ENCODE data around the gene CRTC3.
"Not testable (repeated sequence)": the region's sequence is repeated elsewhere in the genome, so short reads cannot be mapped to it uniquely, and the experiment has no call there.

CRTC3 gene

DNA sequence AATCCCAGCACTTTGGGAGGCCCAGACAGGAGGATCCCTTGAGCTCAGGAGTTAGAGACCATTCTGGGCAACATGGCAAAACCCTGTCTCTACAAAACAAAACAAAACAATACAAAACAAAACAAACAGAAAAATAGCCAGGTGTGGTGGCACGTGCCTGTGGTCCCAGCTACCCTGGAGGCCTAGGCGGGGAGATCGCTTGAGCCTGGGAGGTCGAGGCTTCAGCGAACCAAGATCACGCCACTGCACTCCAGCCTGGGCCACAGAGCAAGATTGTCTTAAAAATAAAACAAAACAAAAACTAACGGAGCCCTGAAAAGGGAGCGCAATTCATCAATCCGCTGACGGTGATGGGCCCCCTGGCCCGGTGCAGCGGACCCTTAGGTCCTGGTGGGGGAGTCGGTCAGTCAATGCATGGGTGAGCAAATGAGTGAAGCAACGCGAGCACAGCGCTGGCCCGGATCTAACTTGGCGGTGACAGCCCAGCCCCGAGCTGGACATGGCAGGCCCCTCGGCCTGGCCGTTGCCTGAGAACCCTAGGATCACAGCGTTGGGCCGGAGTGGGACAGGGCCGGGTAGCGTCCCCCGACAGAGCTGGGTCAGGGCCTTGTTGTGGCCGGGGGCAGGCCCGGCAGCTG, 135.0 kb downstream of the CRTC3 start:
- peak; percentile 76 for DNase-seq (ENCODE audit: low read depth)
- peak overlapping the region; percentile 75 for H3K4me3 ChIP-seq (ENCODE audit: low read depth, low read length)
- TF ChIP-seq, protein P1, sequence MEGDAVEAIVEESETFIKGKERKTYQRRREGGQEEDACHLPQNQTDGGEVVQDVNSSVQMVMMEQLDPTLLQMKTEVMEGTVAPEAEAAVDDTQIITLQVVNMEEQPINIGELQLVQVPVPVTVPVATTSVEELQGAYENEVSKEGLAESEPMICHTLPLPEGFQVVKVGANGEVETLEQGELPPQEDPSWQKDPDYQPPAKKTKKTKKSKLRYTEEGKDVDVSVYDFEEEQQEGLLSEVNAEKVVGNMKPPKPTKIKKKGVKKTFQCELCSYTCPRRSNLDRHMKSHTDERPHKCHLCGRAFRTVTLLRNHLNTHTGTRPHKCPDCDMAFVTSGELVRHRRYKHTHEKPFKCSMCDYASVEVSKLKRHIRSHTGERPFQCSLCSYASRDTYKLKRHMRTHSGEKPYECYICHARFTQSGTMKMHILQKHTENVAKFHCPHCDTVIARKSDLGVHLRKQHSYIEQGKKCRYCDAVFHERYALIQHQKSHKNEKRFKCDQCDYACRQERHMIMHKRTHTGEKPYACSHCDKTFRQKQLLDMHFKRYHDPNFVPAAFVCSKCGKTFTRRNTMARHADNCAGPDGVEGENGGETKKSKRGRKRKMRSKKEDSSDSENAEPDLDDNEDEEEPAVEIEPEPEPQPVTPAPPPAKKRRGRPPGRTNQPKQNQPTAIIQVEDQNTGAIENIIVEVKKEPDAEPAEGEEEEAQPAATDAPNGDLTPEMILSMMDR (IDR thresholded peaks at IDR 0.05; ENCODE audit: insufficient read depth, low read depth, low read length, missing control alignments), result no peak

DNA sequence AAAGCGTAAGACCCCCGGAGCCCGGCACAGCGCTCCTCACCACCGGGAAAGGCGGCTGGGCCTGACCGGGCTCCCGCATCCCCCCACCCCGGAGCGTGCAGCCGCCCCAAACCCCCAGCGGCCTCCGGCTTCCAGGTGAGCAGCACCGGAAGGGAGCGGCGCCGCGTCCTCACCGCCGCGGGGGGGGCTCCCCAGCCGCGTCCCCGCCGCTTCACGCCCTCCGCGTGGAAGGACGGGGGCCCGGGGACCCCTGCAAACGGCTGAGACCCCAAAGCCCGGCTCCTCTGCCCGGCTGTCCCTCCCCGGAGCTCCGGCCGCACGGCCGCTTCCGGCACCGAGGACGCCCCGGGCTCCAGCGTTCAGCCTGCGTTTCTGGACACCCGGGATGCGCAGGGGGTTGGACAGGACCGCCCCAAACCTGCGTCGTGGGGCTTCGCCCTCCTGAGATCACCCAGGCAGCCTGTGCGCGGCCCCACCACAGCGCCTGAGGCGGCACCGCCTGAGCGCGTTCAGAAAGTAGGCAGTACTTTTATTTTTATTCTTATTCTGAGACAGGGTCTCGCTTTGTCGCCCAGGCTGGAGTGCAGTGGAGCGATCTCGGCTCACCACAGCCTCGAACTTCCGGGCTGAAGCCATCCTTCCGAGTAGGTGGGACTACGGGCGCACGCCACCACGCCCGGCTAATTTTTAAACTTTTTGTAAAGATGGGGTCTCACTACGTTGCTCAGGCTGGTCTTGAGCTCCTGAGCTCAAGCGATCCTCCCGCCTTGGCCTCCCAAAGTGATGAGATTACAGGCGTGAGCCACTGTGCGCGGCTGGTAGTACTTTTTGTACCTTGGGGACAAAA, 135.8 kb downstream of the CRTC3 start:
- H3K4me3 ChIP-seq (ENCODE audit: low read depth, low read length), result peak overlapping the region; percentile 75
- TF ChIP-seq, protein P1 (IDR thresholded peaks at IDR 0.05; ENCODE audit: insufficient read depth, low read depth, low read length, missing control alignments), result no peak
- peak; percentile 96 for DNase-seq (ENCODE audit: low read depth)

DNA sequence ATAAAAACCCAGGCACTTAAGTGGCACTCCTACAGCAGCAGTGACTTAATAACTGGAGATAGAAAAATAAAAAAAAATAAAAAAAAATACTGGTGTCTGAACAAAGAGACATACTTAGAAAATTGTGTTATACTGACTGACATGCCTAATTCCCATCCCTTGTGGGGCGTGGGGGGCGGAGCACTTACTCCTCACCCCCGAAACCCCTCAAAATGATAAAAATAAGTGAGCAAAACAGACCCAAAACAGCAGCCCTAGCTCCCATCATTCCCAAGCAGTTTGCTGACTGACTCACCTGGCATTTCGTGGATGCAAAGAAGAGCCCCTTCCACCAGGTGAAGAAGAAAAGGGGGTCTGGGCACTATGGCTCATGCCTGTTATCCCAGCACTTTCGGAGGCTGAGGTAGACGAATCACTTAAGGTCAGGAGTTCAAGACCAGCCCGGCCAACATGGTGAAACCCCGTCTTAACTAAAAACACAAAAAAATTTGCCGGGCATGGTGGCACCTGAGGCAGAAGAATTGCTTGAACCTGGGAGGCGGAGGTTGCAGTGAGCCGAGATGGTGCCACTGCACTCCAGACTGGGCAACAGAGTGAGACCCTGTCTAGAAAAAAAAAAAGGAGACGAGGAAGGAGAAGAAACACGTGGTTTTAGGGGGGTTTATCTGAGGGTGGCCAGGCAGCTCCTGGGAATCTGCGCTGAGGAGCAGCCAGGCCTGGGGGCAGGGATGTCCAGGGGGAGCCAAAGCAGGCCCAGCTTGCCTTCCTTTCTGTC, 136.6 kb downstream of the CRTC3 start:
- peak overlapping the region; percentile 75 for H3K4me3 ChIP-seq (ENCODE audit: low read depth, low read length)
- no peak for DNase-seq (ENCODE audit: low read depth)
- TF ChIP-seq, protein P1 (IDR thresholded peaks at IDR 0.05; ENCODE audit: insufficient read depth, low read depth, low read length, missing control alignments), result no peak

DNA sequence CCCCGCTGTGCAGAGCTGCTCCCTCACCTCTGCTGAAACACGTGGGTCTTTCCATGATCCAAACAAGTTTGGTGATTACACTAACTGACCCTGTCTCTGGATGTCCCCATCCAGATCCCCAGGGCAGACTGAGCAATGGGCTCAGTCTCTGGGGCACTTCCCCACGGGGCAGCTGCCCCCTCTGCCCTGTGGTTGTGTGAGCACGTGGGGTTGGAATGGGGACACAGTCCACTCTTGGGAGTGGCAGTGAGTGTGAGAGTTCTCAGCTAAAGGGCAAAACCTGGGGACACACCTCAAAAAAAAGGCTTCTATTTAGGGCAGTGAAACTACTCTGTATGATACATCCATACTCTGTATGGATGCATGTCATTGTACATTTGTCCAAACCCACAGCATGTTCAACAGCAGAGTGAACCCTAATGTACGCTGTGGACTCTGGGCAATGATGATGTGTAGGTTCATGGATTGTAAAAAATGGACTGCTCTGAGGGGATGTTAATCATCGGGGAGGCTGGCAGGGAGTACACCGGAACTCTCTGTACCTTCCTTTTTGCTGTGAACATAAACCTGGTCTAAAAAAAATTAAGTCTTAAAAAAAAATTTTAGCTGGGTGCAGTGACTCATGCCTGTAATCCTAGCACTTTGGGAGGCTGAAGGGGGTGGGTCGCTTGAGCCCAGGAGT, 137.5 kb downstream of the CRTC3 start:
- TF ChIP-seq, protein P1 (IDR thresholded peaks at IDR 0.05; ENCODE audit: insufficient read depth, low read depth, low read length, missing control alignments), result no peak
- no peak overlapping the region; the same call in 1 of the 2 replicates for H3K4me3 ChIP-seq (ENCODE audit: low read depth, low read length)
- DNase-seq (ENCODE audit: low read depth), result no peak

- peak; percentile 75 for DNase-seq (ENCODE audit: low read depth)
These were observed 138.1 kb downstream of the CRTC3 start for GRCh38 chr15:90667755-90668345.

DNA sequence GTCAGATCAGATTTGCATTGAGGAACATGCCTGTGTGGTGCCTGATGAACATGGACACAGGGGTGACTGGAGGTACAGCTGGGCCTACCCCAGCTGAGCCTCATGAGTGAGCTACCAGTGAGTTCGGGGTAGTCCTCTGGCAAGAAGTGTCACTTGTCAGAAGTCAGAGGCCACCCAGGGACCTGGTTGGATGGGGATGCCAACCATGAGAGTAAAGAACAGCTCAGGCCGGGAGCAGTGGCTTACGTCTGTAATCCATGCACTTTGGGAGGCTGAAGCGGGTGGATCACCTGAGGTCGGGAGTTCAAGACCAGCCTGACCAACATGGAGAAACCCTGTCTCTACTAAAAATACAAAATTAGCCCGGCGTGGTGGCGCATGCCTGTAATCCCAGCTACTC, 140.9 kb downstream of the CRTC3 start:
- DNase-seq (ENCODE audit: low read depth); H3K4me3 ChIP-seq (ENCODE audit: low read depth, low read length): not testable (repeated sequence)

More at GRCh38 chr15:90667755-90668345, 138.1 kb downstream of the CRTC3 start:
- peak overlapping the region; percentile 15; the same call in 1 of the 2 replicates for H3K4me3 ChIP-seq (ENCODE audit: low read depth, low read length)

- no peak overlapping the region for H3K4me3 ChIP-seq (ENCODE audit: low read depth, low read length)
- TF ChIP-seq, protein P1 (IDR thresholded peaks at IDR 0.05; ENCODE audit: insufficient read depth, low read depth, low read length, missing control alignments), result no peak
These were observed 141.5 kb downstream of the CRTC3 start for GRCh38 chr15:90671216-90671615.

GRCh38 chr15:90673357-90673756, 143.6 kb downstream of the CRTC3 start:
- H3K4me3 ChIP-seq (ENCODE audit: low read depth, low read length); DNase-seq (ENCODE audit: low read depth): not testable (repeated sequence)

More at GRCh38 chr15:90671216-90671615, 141.5 kb downstream of the CRTC3 start:
- no peak for DNase-seq (ENCODE audit: low read depth)

All from GM12865 (cell line).